C4-2B (cell line): Measurements from ENCODE around the gene SHMT1.

Experiments
- ZFX ChIP-seq: fragments of 450-650 bp; IDR thresholded peaks from 2 replicates; pipeline ENCODE4 v1.6.1; 2017
- TF ChIP-seq, protein P1 (sequence below): fragments of 450-650 bp; conservative IDR thresholded peaks from 2 replicates; pipeline ENCODE4 v1.5.1; 2017; ENCODE audit warnings: mild to moderate bottlenecking

GRCh38 chr17:18314731-18315561, 48.4 kb downstream of the SHMT1 start, which contains the start of the genes SMCR8 and TOP3A:
- TF ChIP-seq, protein P1, sequence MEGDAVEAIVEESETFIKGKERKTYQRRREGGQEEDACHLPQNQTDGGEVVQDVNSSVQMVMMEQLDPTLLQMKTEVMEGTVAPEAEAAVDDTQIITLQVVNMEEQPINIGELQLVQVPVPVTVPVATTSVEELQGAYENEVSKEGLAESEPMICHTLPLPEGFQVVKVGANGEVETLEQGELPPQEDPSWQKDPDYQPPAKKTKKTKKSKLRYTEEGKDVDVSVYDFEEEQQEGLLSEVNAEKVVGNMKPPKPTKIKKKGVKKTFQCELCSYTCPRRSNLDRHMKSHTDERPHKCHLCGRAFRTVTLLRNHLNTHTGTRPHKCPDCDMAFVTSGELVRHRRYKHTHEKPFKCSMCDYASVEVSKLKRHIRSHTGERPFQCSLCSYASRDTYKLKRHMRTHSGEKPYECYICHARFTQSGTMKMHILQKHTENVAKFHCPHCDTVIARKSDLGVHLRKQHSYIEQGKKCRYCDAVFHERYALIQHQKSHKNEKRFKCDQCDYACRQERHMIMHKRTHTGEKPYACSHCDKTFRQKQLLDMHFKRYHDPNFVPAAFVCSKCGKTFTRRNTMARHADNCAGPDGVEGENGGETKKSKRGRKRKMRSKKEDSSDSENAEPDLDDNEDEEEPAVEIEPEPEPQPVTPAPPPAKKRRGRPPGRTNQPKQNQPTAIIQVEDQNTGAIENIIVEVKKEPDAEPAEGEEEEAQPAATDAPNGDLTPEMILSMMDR = no peak
- no peak for TF ChIP-seq ZFX
